Activated CD4-positive, alpha-beta memory T cell treated with anti-CD3 and anti-CD28 coated beads for 36 hours (primary cell): ENCODE data around the gene KIF5A. TPM values are rescaled to one million over a fixed set of nuclear protein-coding genes. Genes with fewer than 3 reads are reported as not detected.
A peak's percentile ranks its signal among the peaks of the same experiment; 100 is the strongest.
"Not testable (repeated sequence)": the region's sequence is repeated elsewhere in the genome, so short reads cannot be mapped to it uniquely, and the experiment has no call there.

Experiments used
- CTCF ChIA-PET: fragments of 350-600 bp; sonication (Branson Sonifier 250); formaldehyde crosslinking; loops from one replicate; lab custom pipeline; 2021; ENCODE audit warnings: antibody characterized with exemption, inconsistent platforms; lab: Charles Lee
- POLR2A ChIA-PET: fragments of 350-600 bp; sonication (Branson Sonifier 250); formaldehyde crosslinking; loops from one replicate; lab custom pipeline; 2021; ENCODE audit warnings: antibody characterized with exemption; lab: Charles Lee
- DNase-seq: peaks from one replicate; pipeline ENCODE4 v3.0.0-alpha.2; 2020
- H3K27ac Mint-ChIP-seq: one replicate; pipeline ENCODE4 v1.8.0; 2021; ENCODE audit warnings: mixed read lengths
- H3K27me3 Mint-ChIP-seq: one replicate; pipeline ENCODE4 v1.8.0; 2021; ENCODE audit warnings: mixed read lengths
- H3K36me3 Mint-ChIP-seq: one replicate; pipeline ENCODE4 v1.8.0; 2021; ENCODE audit warnings: mixed read lengths
- H3K4me1 Mint-ChIP-seq: one replicate; pipeline ENCODE4 v1.8.0; 2021; ENCODE audit warnings: low read depth, mixed read lengths
- H3K4me3 Mint-ChIP-seq: one replicate; pipeline ENCODE4 v1.8.0; 2021; ENCODE audit warnings: mild to moderate bottlenecking, mixed read lengths
- H3K9me3 Mint-ChIP-seq: one replicate; pipeline ENCODE4 v1.8.0; 2021; ENCODE audit warnings: mixed read lengths
- intact Hi-C: fragments of 100-400 bp; cut with micrococcal nuclease; formaldehyde crosslinking; loops from one replicate; pipeline ENCODE4 v1.15.1; 2023
- total RNA-seq, 2 experiments: library from RNA; stranded (reverse); gene quantifications; one replicate each; pipeline ENCODE4 v1.2.3, GENCODE V29; 2021

The KIF5A gene
- total RNA-seq, 2 experiments from 2014 or later = 0.90 to 0.99 TPM

GRCh38 chr12:57514720-57515407, 35.0 kb upstream of the KIF5A start:
- POLR2A ChIA-PET = interaction anchor here (0.5 to 1.7 kb wide), 3 partner anchors 13 to 17 kb away, joined by 3 to 4 read pairs (median 4); no protein-coding TSS in a partner anchor
- CTCF ChIA-PET = interaction anchor here (1.1 to 1.2 kb wide), 2 partner anchors 38 to 60 kb away, joined by 4 read pairs; partner anchors contain the start of gene INHBE
- no peaks in the 10 kb centered on the region for H3K27me3 Mint-ChIP-seq
- H3K27ac Mint-ChIP-seq = peak overlapping the region; percentile 23
- intact Hi-C loops = no loop called here
- no peak overlapping the region for H3K4me3 Mint-ChIP-seq
- DNase-seq = no peak
- H3K36me3 Mint-ChIP-seq = peaks cover 77% of the 10 kb centered on the region
- no peaks in the 10 kb centered on the region for H3K9me3 Mint-ChIP-seq
- H3K4me1 Mint-ChIP-seq = peaks cover 26% of the 10 kb centered on the region

DNA sequence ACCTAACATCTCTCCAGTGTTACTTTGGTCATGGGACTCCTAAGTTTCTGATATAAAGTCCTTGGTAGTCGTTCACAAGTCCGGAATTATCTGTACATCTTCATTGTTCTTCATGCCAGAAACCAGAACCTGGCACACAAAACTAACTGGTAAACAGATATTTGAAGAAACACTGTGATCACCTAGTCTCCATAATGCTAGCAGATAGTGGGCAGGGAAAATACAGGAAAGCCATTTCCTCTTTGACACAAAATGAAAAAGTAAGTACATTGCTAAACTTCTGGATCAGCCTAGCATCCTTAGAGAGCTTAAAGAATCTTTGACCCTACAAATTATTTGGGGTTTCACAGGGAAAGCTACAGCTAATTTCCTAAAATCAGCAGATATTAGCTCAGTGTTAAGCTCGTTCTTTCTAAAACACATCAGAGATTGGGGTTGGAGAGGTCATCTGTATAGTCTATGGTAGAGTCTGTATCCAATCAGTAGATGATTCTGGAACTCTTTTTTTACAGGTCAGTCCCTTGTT, 34.4 kb upstream of the KIF5A start:
- peaks cover 81% of the 10 kb centered on the region for H3K36me3 Mint-ChIP-seq
- DNase-seq = no peak
- no peaks in the 10 kb centered on the region for H3K27me3 Mint-ChIP-seq
- H3K4me3 Mint-ChIP-seq = no peak overlapping the region
- POLR2A ChIA-PET = interaction anchor here (0.5 to 0.6 kb wide), 2 partner anchors 16 kb away, joined by 3 to 4 read pairs; no protein-coding TSS in a partner anchor
- intact Hi-C loops = no loop called here
- H3K27ac Mint-ChIP-seq = peak overlapping the region; percentile 23
- no peaks in the 10 kb centered on the region for H3K9me3 Mint-ChIP-seq
- CTCF ChIA-PET = interaction anchor here (1.1 to 1.2 kb wide), 2 partner anchors 39 to 61 kb away, joined by 4 read pairs; partner anchors contain the start of gene INHBE
- H3K4me1 Mint-ChIP-seq = peaks cover 26% of the 10 kb centered on the region

GRCh38 chr12:57515934-57516541, 33.8 kb upstream of the KIF5A start:
- peak overlapping the region; percentile 23 for H3K27ac Mint-ChIP-seq
- no peaks in the 10 kb centered on the region for H3K9me3 Mint-ChIP-seq
- H3K27me3 Mint-ChIP-seq = no peaks in the 10 kb centered on the region
- peaks cover 29% of the 10 kb centered on the region for H3K4me1 Mint-ChIP-seq
- peaks cover 79% of the 10 kb centered on the region for H3K36me3 Mint-ChIP-seq
- no peak for DNase-seq
- POLR2A ChIA-PET = interaction anchor here (1.1 to 1.7 kb wide), 3 partner anchors 15 to 36 kb away, joined by 3 to 10 read pairs (median 4); no protein-coding TSS in a partner anchor
- CTCF ChIA-PET = interaction anchor here (1.1 to 1.2 kb wide), 3 partner anchors 39 to 61 kb away, joined by 4 read pairs; partner anchors contain the start of gene INHBE
- no peak overlapping the region for H3K4me3 Mint-ChIP-seq
- intact Hi-C loops = no loop called here

- peaks cover 36% of the 10 kb centered on the region for H3K4me1 Mint-ChIP-seq
- intact Hi-C loops = no loop called here
- H3K9me3 Mint-ChIP-seq = no peaks in the 10 kb centered on the region
- peak overlapping the region; percentile 70 for H3K27ac Mint-ChIP-seq
- no peaks in the 10 kb centered on the region for H3K27me3 Mint-ChIP-seq
- peaks cover 77% of the 10 kb centered on the region for H3K36me3 Mint-ChIP-seq
- no peak overlapping the region for H3K4me3 Mint-ChIP-seq
- ChIA-PET CTCF (interaction anchor here (1.1 kb wide), 1 partner anchor 58 kb away, joined by 4 read pairs; no protein-coding TSS in a partner anchor), POLR2A (interaction anchor here (0.5 to 1.7 kb wide), 4 partner anchors 11 to 36 kb away, joined by 3 to 10 read pairs (median 4); no protein-coding TSS in a partner anchor)
- no peak for DNase-seq
Observed at GRCh38 chr12:57516617-57517153, 33.2 kb upstream of the KIF5A start.

DNA sequence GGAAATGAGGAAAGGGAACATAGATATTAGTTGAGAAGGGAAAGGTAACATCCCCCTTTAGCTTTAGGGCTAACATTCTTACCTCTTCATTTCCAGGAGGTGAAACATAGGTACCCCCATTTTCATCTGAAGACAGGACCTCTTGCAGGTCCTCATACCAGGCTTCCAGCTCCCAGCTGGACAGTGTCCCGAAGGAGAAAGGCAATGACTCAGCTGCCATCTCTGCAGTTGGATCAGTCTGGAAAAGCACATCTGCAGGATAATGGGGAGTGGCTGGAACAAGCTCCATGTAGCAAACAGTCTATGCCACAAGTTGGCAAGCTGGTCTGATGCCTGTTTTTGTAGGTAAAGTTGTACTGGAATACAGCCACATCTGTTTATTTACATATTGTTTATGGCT, 32.7 kb upstream of the KIF5A start:
- Mint-ChIP-seq H3K4me1 (peaks cover 41% of the 10 kb centered on the region), H3K4me3 (no peak overlapping the region)
- intact Hi-C loops = no loop called here

DNA sequence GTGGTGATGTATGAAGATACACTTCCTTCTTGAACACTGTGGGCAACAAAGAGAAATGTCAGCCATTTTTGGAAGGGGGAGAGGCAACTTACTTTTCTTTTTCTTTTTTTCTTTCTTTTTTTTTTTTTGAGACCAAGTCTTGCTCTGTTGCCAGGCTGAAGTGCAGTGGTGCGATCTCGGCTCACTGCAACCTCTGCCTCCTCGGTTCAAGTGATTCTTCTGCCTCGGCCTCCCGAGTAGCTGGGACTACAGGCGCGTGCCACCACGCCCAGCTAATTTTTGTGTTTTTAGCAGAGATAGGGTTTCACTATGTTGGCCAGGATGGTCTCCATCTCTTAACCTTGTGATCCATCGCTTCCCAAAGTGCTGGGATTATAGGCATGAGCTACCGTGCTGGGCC, 32.1 kb upstream of the KIF5A start:
- Mint-ChIP-seq H3K4me1 (peaks cover 41% of the 10 kb centered on the region), H3K27ac (peak overlapping the region; percentile 70), H3K36me3 (peaks cover 69% of the 10 kb centered on the region)
- ChIA-PET CTCF (interaction anchor here (1.3 kb wide), 1 partner anchor 29 kb away, joined by 4 read pairs; the partner anchor contains the start of gene DCTN2), POLR2A (interaction anchor here (1.7 kb wide), 1 partner anchor 28 kb away, joined by 10 read pairs; no protein-coding TSS in a partner anchor)
- intact Hi-C loops, H3K9me3 Mint-ChIP-seq, H3K27me3 Mint-ChIP-seq, H3K4me3 Mint-ChIP-seq, DNase-seq: not testable (repeated sequence)

More for the DNA sequence above, 32.7 kb upstream of the KIF5A start:
- Mint-ChIP-seq H3K36me3 (peaks cover 74% of the 10 kb centered on the region), H3K27ac (peak overlapping the region; percentile 70), H3K9me3 (no peaks in the 10 kb centered on the region), H3K27me3 (no peaks in the 10 kb centered on the region)
- no peak for DNase-seq
- POLR2A ChIA-PET = interaction anchor here (1.1 to 1.7 kb wide), 3 partner anchors 16 to 37 kb away, joined by 3 to 10 read pairs (median 4); no protein-coding TSS in a partner anchor
- CTCF ChIA-PET = interaction anchor here (1.3 kb wide), 1 partner anchor 29 kb away, joined by 4 read pairs; the partner anchor contains the start of gene DCTN2

GRCh38 chr12:57518176-57518919, 31.5 kb upstream of the KIF5A start:
- Mint-ChIP-seq H3K36me3 (peaks cover 62% of the 10 kb centered on the region), H3K4me3 (peak overlapping the region; percentile 94), H3K4me1 (peaks cover 41% of the 10 kb centered on the region), H3K27ac (peak overlapping the region; percentile 100), H3K27me3 (no peaks in the 10 kb centered on the region), H3K9me3 (no peaks in the 10 kb centered on the region)
- DNase-seq = no peak
- POLR2A ChIA-PET = no interaction called here
- CTCF ChIA-PET = interaction anchor here (1.3 kb wide), 1 partner anchor 28 kb away, joined by 4 read pairs; the partner anchor contains the start of gene DCTN2
- intact Hi-C loops = no loop called here

DNA sequence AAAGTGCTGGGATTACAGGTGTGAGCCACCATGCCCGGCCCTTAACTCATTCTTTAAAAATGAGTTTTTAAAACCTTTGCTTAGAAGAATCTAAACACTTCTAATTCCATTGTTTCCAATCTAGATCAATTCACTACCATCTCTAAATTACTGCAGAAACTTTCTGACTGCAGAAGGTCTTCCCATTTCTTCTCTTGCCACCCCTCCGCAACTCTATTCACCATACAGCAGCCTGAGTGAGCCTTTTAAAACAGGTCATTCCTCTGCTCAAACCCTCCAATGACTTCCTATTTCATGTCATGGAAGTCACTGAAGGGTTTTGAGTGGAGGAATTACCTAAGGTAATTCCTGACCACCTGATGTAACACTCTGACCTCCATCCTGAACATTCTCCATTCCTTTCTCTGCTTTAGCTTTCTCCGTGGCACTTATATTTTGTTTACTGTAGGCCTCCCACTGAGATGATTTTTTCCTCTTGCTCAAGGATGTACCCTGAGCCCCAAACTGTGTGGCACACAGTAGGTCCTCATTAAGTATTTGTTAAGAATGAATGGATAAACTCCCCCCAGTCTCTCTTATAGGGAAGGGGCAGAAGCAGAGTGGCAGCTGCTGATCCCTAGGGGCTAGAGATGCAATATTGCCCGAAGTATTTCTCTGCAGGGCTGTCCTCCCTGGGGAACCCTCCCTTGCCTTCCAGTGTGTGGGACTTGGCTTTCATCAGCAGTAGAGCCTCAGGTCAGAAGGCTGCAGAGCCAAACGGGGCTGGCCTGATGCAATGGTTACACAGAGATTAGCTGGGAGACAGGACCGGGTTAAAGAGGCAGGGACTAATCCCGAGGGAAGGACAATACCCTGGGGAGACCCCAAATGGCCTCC, 30.7 kb upstream of the KIF5A start:
- intact Hi-C loops = no loop called here
- Mint-ChIP-seq H3K36me3 (peaks cover 58% of the 10 kb centered on the region), H3K4me3 (peak overlapping the region; percentile 94), H3K27me3 (no peaks in the 10 kb centered on the region), H3K4me1 (peaks cover 49% of the 10 kb centered on the region), H3K27ac (peak overlapping the region; percentile 100), H3K9me3 (no peaks in the 10 kb centered on the region)
- peak; percentile 34 for DNase-seq
- POLR2A ChIA-PET = interaction anchor here (0.5 to 2.1 kb wide), 5 partner anchors 17 to 40 kb away, joined by 3 to 10 read pairs (median 5); partner anchors contain the start of gene ARHGAP9
- CTCF ChIA-PET = no interaction called here

DNA sequence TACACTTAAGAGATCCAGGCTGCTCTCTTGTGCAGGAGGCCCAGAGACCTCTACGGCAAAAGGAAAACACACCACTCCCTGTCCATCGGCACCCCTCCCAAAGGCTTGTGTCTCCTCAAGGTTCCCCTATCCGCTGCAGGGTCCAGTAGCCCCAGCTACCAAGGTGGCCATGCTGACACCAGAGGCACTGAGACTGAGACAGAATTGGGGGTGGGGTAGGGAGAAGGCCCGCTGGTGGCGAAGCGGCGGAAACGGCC, 30.1 kb upstream of the KIF5A start:
- peaks cover 55% of the 10 kb centered on the region for H3K4me1 Mint-ChIP-seq
- CTCF ChIA-PET = interaction anchor here (1.4 kb wide), 1 partner anchor 43 kb away, joined by 4 read pairs; no protein-coding TSS in a partner anchor
- DNase-seq = no peak
- peaks cover 53% of the 10 kb centered on the region for H3K36me3 Mint-ChIP-seq
- POLR2A ChIA-PET = interaction anchor here (0.5 to 2.1 kb wide), 6 partner anchors 17 to 42 kb away, joined by 3 to 10 read pairs (median 4); partner anchors contain the start of gene ARHGAP9
- peak overlapping the region; percentile 94 for H3K4me3 Mint-ChIP-seq
- intact Hi-C loops = loop anchor here (1.0 to 5.0 kb wide), 6 partner anchors 32 to 282 kb away; partner anchors contain the start of genes ARHGAP9, GLI1 and TSPAN31
- H3K9me3 Mint-ChIP-seq = no peaks in the 10 kb centered on the region
- H3K27me3 Mint-ChIP-seq = no peaks in the 10 kb centered on the region
- H3K27ac Mint-ChIP-seq = peak overlapping the region; percentile 100
